Tibial artery (tissue), 4 donors: ENCODE measurements around the gene ELFN2.

Source experiments
- DNase-seq, 2 donors: peaks; one replicate each; pipeline ENCODE4 v3.0.0-alpha.2; 2019
- H3K27ac ChIP-seq, 2 donors: fragments of 200-600 bp; sonication (generic) in 1 of 2; 1 replicate in 1 of 2; 2 replicates in 1 of 2; pipeline ENCODE4 v1.5.1; 2018 to 2019; ENCODE audit warnings: mild to moderate bottlenecking in 1 of 2
- H3K27me3 ChIP-seq, 2 donors: fragments of 200-600 bp; sonication (generic) in 1 of 2; one replicate each; pipeline versions ENCODE4 v1.5.1 to v1.6.0; 2016 to 2019
- H3K36me3 ChIP-seq, 3 donors: fragments of 200-600 bp; sonication (generic) in 2 of 3; one replicate each; pipeline ENCODE4 v1.5.1; 2016 to 2019; ENCODE audit warnings: mild to moderate bottlenecking in 2 of 3
- H3K4me1 ChIP-seq, 4 donors: fragments of 200-600 bp; sonication (generic) in 2 of 4; 1 replicate in 3 of 4; 2 replicates in 1 of 4; pipeline ENCODE4 v1.5.1; 2016 to 2019
- H3K4me3 ChIP-seq, 2 donors: fragments of 200-600 bp; sonication (generic) in 1 of 2; 1 replicate in 1 of 2; 2 replicates in 1 of 2; pipeline ENCODE4 v1.5.1; 2018 to 2019; ENCODE audit warnings: mild to moderate bottlenecking in 2 of 2
- H3K9me3 ChIP-seq, 3 donors: fragments of 200-600 bp; sonication (generic) in 1 of 3; one replicate each; pipeline ENCODE4 v1.5.1; 2016 to 2019
- intact Hi-C: fragments of 100-400 bp; cut with DNase I; formaldehyde crosslinking; loops from one replicate; pipeline ENCODE4 v1.15.0; 2023; ENCODE audit warnings: low total_unique reads
- TF ChIP-seq, protein P1 (sequence below), 2 experiments: fragments of 200-600 bp in 1 of 2; fragments of 450-650 bp in 1 of 2; IDR thresholded peaks; one replicate each; pipeline ENCODE4 v1.5.1; 2017 to 2019; ENCODE audit warnings: antibody characterized with exemption in 2 of 2, mild to moderate bottlenecking in 1 of 2, moderate library complexity in 1 of 2

Gene ELFN2

DNA sequence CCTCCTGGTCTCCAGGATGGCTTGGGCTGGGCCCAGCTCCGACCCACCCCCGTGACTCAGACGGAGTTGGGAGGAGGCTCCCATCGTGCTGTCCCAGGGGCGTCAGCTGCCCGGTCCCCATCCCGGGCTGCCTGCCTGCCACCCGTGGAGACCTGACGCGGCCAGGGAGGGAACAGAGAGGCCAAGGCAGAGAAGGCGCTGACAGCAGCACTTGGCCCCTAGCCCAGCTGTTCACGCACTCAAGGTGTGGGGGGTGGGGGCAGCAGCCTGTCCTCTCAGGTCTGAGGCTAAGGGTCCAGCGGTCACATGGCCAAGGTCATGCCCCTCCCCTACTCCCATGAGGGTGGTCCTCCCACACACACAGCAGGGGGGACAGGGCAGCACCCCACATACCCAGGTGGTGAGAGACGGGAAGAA is 48.6 kb downstream of the ELFN2 start:
- Histone ChIP-seq H3K4me3 (no peak overlapping the region), H3K27ac (no peak overlapping the region), H3K27me3 (peaks cover 0 to 90% of the 10 kb centered on the region in 2 donors), H3K9me3 (no peaks in the 10 kb centered on the region), H3K36me3 (no peaks in the 10 kb centered on the region), H3K4me1 (no peaks in the 10 kb centered on the region)
- no peak for DNase-seq
- TF ChIP-seq, protein P1, sequence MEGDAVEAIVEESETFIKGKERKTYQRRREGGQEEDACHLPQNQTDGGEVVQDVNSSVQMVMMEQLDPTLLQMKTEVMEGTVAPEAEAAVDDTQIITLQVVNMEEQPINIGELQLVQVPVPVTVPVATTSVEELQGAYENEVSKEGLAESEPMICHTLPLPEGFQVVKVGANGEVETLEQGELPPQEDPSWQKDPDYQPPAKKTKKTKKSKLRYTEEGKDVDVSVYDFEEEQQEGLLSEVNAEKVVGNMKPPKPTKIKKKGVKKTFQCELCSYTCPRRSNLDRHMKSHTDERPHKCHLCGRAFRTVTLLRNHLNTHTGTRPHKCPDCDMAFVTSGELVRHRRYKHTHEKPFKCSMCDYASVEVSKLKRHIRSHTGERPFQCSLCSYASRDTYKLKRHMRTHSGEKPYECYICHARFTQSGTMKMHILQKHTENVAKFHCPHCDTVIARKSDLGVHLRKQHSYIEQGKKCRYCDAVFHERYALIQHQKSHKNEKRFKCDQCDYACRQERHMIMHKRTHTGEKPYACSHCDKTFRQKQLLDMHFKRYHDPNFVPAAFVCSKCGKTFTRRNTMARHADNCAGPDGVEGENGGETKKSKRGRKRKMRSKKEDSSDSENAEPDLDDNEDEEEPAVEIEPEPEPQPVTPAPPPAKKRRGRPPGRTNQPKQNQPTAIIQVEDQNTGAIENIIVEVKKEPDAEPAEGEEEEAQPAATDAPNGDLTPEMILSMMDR (IDR thresholded peaks at IDR 0.05) = no peak
- intact Hi-C loops = no loop called here

DNA sequence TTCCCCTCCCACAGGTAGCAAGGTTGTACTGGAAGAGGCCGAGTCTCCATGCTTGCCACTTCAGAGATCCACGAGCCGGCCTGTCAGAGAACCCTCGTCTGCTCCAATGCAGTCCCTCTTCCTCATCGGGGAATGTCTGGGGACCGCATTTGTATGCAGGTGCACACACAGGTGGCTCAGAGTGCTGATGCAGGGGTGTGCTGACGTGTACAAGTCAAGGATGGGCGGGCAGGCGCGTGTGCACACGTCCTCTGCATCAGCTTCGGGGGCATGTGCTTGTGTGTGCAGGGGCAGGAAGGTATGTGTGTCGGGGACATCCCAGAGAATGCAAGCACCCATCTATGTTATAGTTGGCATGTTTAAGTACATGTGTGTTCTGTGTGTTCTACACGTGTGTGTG is 49.4 kb downstream of the ELFN2 start:
- no peaks in the 10 kb centered on the region for H3K9me3 ChIP-seq
- no peak for DNase-seq
- TF ChIP-seq, protein P1 (IDR thresholded peaks at IDR 0.05) = no peak
- intact Hi-C loops = no loop called here
- peaks cover 0 to 90% of the 10 kb centered on the region in 2 donors for H3K27me3 ChIP-seq
- H3K4me3 ChIP-seq = no peak overlapping the region
- no peak overlapping the region for H3K27ac ChIP-seq
- H3K4me1 ChIP-seq = no peaks in the 10 kb centered on the region
- no peaks in the 10 kb centered on the region for H3K36me3 ChIP-seq

DNA sequence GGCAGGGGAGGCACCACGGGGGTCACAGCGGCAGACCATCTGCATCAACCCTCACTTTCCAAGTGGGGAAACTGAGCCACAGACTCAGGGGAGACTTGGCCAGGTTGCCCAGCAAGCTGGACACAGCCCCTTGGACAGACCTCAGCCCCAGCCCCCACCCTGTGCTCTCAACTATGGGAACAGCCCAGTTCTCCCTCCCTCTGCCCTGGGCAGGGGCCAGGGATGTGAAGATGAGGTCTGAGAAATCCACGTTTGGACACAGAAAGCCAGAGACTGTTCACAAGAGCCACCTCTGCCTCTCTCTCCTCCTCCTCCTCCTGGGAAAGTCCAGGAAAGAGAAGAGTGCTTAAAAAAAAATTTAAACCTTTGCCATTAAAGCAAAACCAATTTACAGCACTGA is 50.1 kb downstream of the ELFN2 start:
- Histone ChIP-seq H3K4me3 (no peak overlapping the region), H3K27ac (no peak overlapping the region), H3K27me3 (peaks cover 0 to 93% of the 10 kb centered on the region in 2 donors), H3K9me3 (no peaks in the 10 kb centered on the region), H3K36me3 (no peaks in the 10 kb centered on the region), H3K4me1 (no peaks in the 10 kb centered on the region)
- TF ChIP-seq, protein P1 (IDR thresholded peaks at IDR 0.05) = no peak
- no peak for DNase-seq
- intact Hi-C loops = no loop called here

DNA sequence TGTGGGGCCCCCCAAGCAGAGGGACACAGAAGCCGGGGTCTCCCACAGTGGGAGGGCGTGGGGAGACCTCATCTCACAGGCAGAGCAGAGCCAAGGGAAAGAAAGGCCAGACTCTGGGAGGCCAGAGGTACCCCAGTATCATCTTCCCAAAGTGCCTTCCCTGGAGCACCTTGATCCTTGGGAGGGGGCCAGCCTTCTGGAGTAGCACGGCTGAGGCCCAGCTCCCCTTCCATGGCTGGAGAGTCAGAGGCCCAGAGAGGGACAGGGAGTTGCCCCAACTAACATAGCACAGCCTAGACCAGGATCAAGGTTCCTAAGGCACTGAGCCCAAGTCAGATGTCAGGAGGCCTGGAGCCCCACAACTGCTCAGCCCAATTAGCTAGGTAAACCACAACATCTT is 50.6 kb downstream of the ELFN2 start:
- no peaks in the 10 kb centered on the region for H3K9me3 ChIP-seq
- TF ChIP-seq, protein P1 (IDR thresholded peaks at IDR 0.05) = no peak
- DNase-seq = no peak
- no peak overlapping the region for H3K27ac ChIP-seq
- H3K4me3 ChIP-seq = no peak overlapping the region
- H3K27me3 ChIP-seq = peaks cover 0 to 95% of the 10 kb centered on the region in 2 donors
- intact Hi-C loops = no loop called here
- H3K4me1 ChIP-seq = no peaks in the 10 kb centered on the region
- H3K36me3 ChIP-seq = no peaks in the 10 kb centered on the region

DNA sequence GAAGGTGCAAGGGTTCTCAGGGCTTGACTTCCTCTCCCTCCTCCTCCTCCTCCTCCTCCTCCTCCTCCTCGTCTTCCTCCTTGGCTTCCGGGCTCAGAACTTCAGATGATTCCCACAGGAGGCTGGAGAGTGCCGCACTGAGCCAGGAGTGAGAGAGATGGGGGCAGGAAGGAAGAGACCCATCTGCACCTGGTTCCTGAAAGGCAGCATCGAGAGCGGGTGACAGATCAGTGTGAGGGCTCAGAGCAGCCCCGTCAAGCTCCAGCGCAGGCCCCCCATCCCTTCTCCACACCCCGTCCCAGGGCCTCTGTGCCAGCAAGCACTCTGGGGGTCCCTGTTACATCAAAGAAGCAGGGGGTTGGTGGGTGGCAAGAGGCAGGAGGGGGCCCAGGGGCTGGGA is 51.5 kb downstream of the ELFN2 start:
- Histone ChIP-seq H3K4me3 (no peak overlapping the region), H3K9me3 (no peaks in the 10 kb centered on the region), H3K27ac (no peak overlapping the region), H3K4me1 (no peaks in the 10 kb centered on the region), H3K27me3 (peaks cover 0 to 95% of the 10 kb centered on the region in 2 donors), H3K36me3 (no peaks in the 10 kb centered on the region)
- intact Hi-C loops = no loop called here
- DNase-seq = no peak
- TF ChIP-seq, protein P1 (IDR thresholded peaks at IDR 0.05) = no peak

DNA sequence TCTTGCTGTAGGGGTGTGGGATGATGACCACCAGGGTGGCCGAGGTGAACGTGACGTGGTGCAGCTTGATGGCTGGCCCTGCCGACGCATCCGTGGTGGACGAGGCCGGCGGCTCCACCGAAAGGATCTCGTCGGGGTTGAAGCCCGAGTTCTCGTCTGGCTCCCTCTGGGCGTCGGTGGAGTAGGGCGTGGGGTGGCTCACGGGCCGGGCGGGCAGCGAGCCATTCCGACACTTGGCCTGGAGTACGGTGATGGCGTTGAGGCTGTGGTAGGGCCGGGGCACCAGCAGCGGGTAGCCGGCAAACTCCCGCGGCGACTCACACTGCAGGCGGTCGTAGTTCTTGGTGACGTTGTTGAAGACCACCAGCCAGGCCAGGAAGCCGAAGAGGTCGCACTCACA is 52.7 kb downstream of the ELFN2 start:
- Histone ChIP-seq H3K36me3 (no peaks in the 10 kb centered on the region), H3K27ac (no peak overlapping the region), H3K4me1 (no peaks in the 10 kb centered on the region), H3K4me3 (no peak overlapping the region), H3K9me3 (no peaks in the 10 kb centered on the region), H3K27me3 (peaks cover 0 to 84% of the 10 kb centered on the region in 2 donors)
- DNase-seq = no peak
- TF ChIP-seq, protein P1 (IDR thresholded peaks at IDR 0.05) = no peak
- intact Hi-C loops = no loop called here
